Peyer's patch (tissue), 4 donors: Measurements from ENCODE around the gene PLXNA4.

Experiments used
- CTCF ChIP-seq, 6 experiments: fragments of 450-650 bp in 4 of 6; fragments of 200-600 bp in 2 of 6; sonication (generic) in 1 of 6; IDR thresholded peaks; one replicate each; pipeline ENCODE4 v1.5.1; 2017 to 2019; ENCODE audit warnings: antibody characterized with exemption in 6 of 6, mild to moderate bottlenecking in 3 of 6, moderate library complexity in 1 of 6
- POLR2A ChIP-seq, 2 donors: fragments of 450-650 bp; IDR thresholded peaks; one replicate each; pipeline ENCODE4 v1.5.1; 2017; ENCODE audit warnings: antibody characterized with exemption in 2 of 2, mild to moderate bottlenecking in 2 of 2, moderate library complexity in 2 of 2

- TF ChIP-seq POLR2A (IDR thresholded peaks at IDR 0.05): no peak
- no peak for TF ChIP-seq CTCF (IDR thresholded peaks at IDR 0.05)
Observed at GRCh38 chr7:132596588-132596987, 20.3 kb upstream of the PLXNA4 start.
